GM19193 (cell line): ENCODE data around the gene ARHGAP23.

Source experiments
- POLR2A ChIP-seq: IDR thresholded peaks from 4 replicates; pipeline ENCODE4 v1.6.1; 2011; ENCODE audit not compliant: insufficient read depth, insufficient read length; ENCODE audit errors: extremely low read depth

The ARHGAP23 gene

DNA sequence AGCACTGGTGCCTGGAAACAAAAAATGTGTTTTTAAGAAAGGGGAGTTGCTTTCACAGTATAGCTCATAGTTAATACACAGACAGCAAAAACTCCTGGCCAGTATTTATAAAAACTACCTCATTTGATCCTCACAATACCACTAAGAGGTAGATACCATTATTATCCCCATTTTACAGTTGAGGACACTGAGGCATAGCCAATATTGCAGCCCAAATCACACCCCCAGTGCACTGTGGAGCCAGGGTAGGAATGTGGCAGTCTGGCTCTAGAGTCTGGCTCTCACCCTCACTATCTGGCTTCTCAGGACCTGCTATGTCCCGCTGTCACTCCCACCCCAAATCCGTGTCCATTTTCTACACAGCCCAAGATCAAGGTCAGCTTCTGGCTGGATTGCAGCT is 2.6 kb downstream of the ARHGAP23 start:
- TF ChIP-seq POLR2A = no peak

GRCh38 chr17:38431346-38432145 is 3.3 kb downstream of the ARHGAP23 start:
- no peak for TF ChIP-seq POLR2A

- no peak for TF ChIP-seq POLR2A
These were observed 6.0 kb downstream of the ARHGAP23 start for GRCh38 chr17:38434178-38434665.

DNA sequence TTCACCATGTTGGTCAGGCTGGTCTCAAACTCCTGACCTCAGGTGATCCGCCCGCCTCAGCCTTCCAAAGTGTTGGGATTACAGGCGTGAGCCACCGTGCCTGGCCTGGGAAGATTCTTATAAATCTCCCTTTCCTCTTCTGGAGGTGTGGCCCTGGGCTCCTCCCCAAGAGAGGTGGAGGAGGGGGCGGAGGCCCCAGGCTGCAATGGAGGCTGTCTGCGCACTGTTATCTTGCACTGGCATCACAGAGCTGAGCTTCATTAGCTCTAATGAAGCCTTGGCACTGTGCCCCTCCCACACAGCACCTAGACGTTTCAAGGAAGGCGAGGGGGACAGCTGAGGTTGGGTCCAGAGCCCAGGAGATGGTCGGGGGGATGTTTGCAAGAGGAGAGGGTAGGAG is 7.5 kb downstream of the ARHGAP23 start:
- no peak for TF ChIP-seq POLR2A

DNA sequence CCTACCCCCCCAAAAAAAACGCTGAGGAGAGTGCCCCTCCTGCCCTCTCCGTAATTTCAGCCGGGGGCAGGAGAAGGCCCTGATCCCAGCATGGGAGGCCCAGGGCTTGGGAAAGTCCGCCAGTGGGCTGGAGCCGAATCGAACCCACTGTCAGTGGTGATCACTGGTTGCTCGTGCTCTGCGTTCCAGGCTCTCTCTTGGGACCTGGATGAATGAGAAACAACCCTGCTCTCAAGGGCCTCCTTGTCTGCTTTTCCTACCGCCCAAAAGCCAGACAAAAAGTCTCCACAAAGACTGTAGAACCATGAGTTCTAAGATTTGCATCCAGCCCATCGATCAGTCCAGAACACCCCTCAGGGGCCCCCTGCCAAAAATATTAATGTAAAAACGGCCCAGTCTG is 8.1 kb downstream of the ARHGAP23 start:
- no peak for TF ChIP-seq POLR2A

DNA sequence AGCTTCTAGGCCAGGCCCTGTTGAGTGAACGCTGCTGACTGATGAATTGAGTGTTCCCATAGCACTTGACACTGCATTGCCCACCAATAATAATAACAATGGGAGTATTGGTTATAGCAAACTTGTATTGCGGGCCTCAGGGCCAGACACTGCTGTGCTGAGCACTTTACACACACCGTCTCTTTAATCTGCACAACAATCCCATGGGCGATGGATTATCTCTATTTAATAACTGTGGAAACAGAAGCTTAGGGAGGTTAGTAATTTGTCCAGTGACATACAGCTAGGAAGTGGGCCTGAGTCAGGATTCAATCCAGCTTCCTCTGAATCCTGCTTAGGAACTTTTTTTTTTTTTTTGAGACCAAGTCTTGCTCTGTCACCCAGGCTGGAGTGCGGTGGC is 11.2 kb downstream of the ARHGAP23 start:
- no peak for TF ChIP-seq POLR2A

DNA sequence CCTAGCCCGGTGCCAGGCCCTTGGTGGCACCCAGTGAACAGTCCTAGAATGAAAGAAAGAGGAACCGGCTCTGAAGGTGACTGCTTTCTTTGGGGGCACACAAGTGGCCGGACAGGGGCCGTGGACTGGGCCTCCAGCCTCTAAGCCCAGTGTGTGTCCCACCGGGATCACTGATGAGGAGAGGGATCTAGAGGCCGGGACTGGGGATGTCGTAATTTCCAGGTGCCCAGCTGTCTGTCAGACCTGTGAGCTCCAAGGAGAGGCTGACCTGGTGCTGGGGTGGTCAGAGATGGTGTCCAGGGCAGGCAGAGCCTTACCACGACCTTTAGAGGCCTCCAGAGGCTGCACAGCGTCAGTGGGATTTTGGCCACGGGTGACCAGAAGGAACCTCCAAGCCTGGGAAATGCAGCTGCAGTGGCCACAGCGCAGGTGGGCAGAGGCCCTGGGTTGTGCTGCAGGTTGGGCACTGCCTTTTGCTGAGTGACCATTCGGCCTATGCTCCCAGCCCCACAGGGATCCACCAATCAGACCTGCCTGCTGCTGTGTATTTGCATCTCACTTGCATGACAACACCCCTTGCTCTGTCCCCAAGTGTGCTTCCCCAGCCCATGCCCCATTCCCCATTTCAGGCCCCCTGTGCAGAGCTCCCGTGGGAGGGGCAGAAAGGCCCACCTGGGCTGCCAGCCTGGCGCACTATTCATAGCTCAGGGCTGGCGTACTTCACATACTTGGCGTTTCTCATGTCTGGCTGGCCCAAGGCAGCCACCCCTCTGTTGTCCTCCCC is 12.5 kb downstream of the ARHGAP23 start:
- TF ChIP-seq POLR2A = no peak

GRCh38 chr17:38441429-38442061 is 13.3 kb downstream of the ARHGAP23 start:
- TF ChIP-seq POLR2A = no peak

DNA sequence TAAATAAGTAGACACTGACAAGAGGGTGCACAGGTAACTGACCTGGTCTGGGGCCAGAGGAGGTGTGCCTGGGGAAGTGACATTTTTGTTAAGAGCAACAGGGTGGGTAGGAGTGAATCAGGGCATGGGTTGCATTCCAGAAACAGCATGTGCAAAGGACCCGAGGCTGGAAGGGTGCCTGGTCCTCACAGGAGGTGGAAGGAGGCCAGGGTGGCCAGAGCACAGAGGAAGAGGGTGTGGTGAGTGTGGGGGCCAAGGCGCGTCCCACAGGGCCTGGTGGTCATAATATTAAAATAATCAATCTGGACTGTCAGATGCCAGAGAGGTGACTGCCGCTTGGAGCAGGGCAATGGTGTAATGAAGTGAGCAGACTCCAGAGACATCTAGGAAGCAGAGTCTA is 14.3 kb downstream of the ARHGAP23 start:
- TF ChIP-seq POLR2A = no peak

DNA sequence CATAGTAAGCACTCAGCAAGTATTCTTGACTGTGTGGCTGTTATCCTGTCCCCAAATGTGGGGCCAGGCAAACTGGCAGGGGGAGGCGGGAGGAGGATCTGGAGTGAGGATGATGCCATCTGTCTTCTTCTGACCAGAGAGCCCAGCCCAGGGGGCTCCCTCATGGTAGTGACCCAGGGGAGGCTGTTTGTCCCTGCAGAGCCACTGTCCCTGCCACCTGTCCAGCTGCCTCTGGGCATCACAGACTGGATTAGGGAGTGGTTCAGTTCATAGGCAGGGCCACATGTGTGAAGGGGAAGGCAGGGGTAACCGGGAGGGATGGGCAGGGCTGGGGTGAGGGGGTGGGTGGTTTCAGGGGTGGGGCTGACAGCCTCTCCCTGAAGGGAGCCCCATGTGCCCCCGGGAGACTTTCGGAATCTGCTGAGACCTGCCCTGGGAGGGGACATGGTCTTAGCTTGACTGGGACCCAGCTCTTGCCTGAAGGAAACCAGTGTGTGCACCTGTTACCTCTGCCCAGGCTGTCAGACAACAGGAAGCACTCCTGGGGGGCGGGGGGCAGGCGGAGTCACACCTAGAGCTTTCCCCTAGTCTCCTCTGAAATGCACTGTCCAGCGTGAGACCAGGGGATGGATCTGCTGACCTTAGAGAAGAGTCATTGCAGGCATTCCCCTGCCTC is 15.2 kb downstream of the ARHGAP23 start:
- TF ChIP-seq POLR2A = no peak

GRCh38 chr17:38444151-38444550 is 15.9 kb downstream of the ARHGAP23 start:
- no peak for TF ChIP-seq POLR2A

- TF ChIP-seq POLR2A = no peak
These were observed 19.3 kb downstream of the ARHGAP23 start for GRCh38 chr17:38447502-38448085.

- TF ChIP-seq POLR2A = no peak
These were observed 20.0 kb downstream of the ARHGAP23 start for GRCh38 chr17:38448208-38448771.

DNA sequence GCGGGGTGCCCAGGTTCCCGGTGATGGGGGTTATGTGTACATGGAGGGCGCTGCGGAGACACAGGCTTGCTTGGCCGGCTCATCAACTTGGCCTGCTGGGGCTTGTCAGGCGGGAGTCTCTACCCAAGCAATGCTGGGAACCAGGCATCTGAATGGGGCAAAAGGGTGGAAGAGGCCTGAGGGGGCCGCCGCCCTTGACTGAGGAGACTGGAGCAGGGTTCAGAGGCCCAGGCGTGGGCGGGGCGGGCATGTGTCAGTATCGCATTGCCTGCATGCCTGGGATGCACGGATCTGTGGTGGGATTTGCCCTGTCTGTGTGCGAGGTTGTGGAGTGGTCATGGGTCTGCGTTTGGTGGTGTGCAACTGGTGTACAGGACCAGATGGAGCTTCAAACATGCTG is 21.1 kb downstream of the ARHGAP23 start:
- no peak for TF ChIP-seq POLR2A
